Panc1 (cell line): ENCODE results near the gene ITGAX.

Source experiments
- POLR2AphosphoS5 ChIP-seq: IDR thresholded peaks from 2 replicates; pipeline ENCODE4 v1.6.1; 2012; ENCODE audit warnings: mild to moderate bottlenecking, low read depth, low read length, moderate library complexity
- SIN3A ChIP-seq: IDR thresholded peaks from 2 replicates; pipeline ENCODE4 v1.6.1; 2012; ENCODE audit warnings: low read depth, mild to moderate bottlenecking, low read length, moderate library complexity, borderline replicate concordance; ENCODE audit not compliant: insufficient read depth
- TF ChIP-seq, protein P1 (sequence below): fragments of 450-650 bp; IDR thresholded peaks from 2 replicates; pipeline ENCODE4 v1.5.1; 2017; ENCODE audit warnings: mild to moderate bottlenecking

DNA sequence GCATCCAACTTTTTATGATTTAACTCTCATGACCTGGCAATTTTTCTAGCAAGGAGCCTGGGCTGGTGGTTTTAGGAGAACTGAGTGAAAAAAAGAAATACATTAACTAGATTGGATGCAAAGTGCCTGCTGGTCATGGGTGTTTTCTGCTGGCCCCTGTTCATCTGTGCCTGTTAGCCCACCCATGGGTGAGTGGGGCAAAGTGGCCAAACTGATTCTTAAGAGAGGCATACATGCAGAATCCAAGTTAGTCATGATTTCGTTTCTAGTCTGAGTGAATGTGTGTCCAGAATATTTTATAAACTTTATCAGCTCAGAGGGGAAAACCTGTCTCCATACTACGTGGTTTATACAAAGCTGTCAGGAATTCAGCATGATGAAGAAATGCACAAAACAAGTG lies 33.6 kb downstream of the ITGAX start:
- no peak for TF ChIP-seq SIN3A
- TF ChIP-seq, protein P1, sequence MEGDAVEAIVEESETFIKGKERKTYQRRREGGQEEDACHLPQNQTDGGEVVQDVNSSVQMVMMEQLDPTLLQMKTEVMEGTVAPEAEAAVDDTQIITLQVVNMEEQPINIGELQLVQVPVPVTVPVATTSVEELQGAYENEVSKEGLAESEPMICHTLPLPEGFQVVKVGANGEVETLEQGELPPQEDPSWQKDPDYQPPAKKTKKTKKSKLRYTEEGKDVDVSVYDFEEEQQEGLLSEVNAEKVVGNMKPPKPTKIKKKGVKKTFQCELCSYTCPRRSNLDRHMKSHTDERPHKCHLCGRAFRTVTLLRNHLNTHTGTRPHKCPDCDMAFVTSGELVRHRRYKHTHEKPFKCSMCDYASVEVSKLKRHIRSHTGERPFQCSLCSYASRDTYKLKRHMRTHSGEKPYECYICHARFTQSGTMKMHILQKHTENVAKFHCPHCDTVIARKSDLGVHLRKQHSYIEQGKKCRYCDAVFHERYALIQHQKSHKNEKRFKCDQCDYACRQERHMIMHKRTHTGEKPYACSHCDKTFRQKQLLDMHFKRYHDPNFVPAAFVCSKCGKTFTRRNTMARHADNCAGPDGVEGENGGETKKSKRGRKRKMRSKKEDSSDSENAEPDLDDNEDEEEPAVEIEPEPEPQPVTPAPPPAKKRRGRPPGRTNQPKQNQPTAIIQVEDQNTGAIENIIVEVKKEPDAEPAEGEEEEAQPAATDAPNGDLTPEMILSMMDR, result no peak
- TF ChIP-seq POLR2AphosphoS5, result no peak
